Stomach (tissue), 9 donors: Measurements from ENCODE around the gene GRB10. TPM values are rescaled to one million over a fixed set of nuclear protein-coding genes. Genes with fewer than 3 reads are reported as not detected.
A peak's percentile ranks its signal among the peaks of the same experiment; 100 is the strongest.

Source experiments
- DNase-seq, 2 donors: peaks; one replicate each; pipeline versions ENCODE4 v3.0.0 to v3.0.0-alpha.2; 2013 to 2019
- H3K27ac ChIP-seq, 5 donors: fragments of 200-600 bp in 4 of 5; sonication (generic) in 4 of 5; one replicate each; pipeline ENCODE4 v1.5.1; 2013 to 2019; ENCODE audit warnings: mild to moderate bottlenecking in 1 of 5, moderate library complexity in 1 of 5
- H3K27me3 ChIP-seq, 3 donors: fragments of 200-600 bp; sonication (generic); one replicate each; pipeline ENCODE4 v1.5.1; 2017 to 2019; ENCODE audit warnings: mixed run types in 1 of 3
- H3K36me3 ChIP-seq, 4 donors: fragments of 200-600 bp; sonication (generic); 1 replicate in 3 of 4; 2 replicates in 1 of 4; pipeline ENCODE4 v1.5.1; 2016 to 2019
- H3K4me1 ChIP-seq, 4 donors: fragments of 200-600 bp; sonication (generic); one replicate each; pipeline ENCODE4 v1.5.1; 2016 to 2019
- H3K4me3 ChIP-seq, 4 donors: fragments of 200-600 bp; sonication (generic) in 3 of 4; one replicate each; pipeline ENCODE4 v1.5.1; 2016 to 2019; ENCODE audit warnings: mild to moderate bottlenecking in 1 of 4
- H3K9me3 ChIP-seq, 4 donors: fragments of 200-600 bp; sonication (generic); one replicate each; pipeline ENCODE4 v1.5.1; 2016 to 2019
- CTCF ChIP-seq, 7 experiments: fragments of 450-650 bp in 4 of 7; fragments of 200-600 bp in 3 of 7; sonication (generic) in 3 of 7; IDR thresholded peaks; one replicate each; pipeline ENCODE4 v1.5.1; 2016 to 2019; ENCODE audit warnings: antibody characterized with exemption in 7 of 7, control low read depth in 2 of 7, mild to moderate bottlenecking in 1 of 7
- EP300 ChIP-seq: sonication (generic); formaldehyde crosslinking; IDR thresholded peaks from one replicate; pipeline ENCODE4 v1.6.1; 2017; ENCODE audit warnings: antibody characterized with exemption
- POLR2A ChIP-seq, 4 donors: fragments of 450-650 bp; IDR thresholded peaks; one replicate each; pipeline ENCODE4 v1.6.1; 2016; ENCODE audit warnings: antibody characterized with exemption in 4 of 4, control low read depth in 2 of 4, mild to moderate bottlenecking in 1 of 4, moderate library complexity in 1 of 4
- POLR2AphosphoS5 ChIP-seq, 3 donors: sonication (generic); formaldehyde crosslinking; IDR thresholded peaks; one replicate each; pipeline ENCODE4 v1.6.1; 2016; ENCODE audit warnings: antibody characterized with exemption in 3 of 3
- WGBS, 5 donors: extraction: QIAGEN DNeasy Blood & Tissue Kit in 3 of 5; methylation state at CpG; one replicate each; pipeline versions ENCODE4 v1.1.5 to v1.1.7; 2013 to 2018; 5-methylcytosine and 5-hydroxymethylcytosine counted together
- intact Hi-C: fragments of 100-400 bp; cut with DNase I; formaldehyde crosslinking; loops from one replicate; pipeline ENCODE4 v1.15.1; 2023; ENCODE audit warnings: low total_unique reads
- polyA plus RNA-seq, 3 donors: library from polyadenylated mRNA; stranded (reverse); fragments of 200-250 nt; gene quantifications; one replicate each; pipeline ENCODE4 v1.2.3, GENCODE V29; 2013
- total RNA-seq, 5 donors: library from RNA; depleted of rRNA; stranded (reverse); fragments of >200 nt; gene quantifications; one replicate each; pipeline versions ENCODE4 v1.1.0 to v1.2.3, GENCODE V29; 2014 to 2016
- donor health status: healthy with polysubstance abuse.
- donor health status: Bipolar disorder and iron deficiency.
- donor health status: healthy.

Gene GRB10
- total and polyA plus RNA-seq, 8 donors = 10.2 to 84.9 (median 49.6) TPM

GRCh38 chr7:50723173-50723572, 59.5 kb downstream of the GRB10 start:
- 87 to 94% (median 91%) methylated on average over 4 of the region's 4 CpGs for WGBS, 5 donors
- H3K4me1 ChIP-seq = peaks cover 20 to 63% (median 52%) of the 10 kb centered on the region in 4 donors

GRCh38 chr7:50721661-50722259, 60.9 kb downstream of the GRB10 start:
- H3K9me3 ChIP-seq = no peaks in the 10 kb centered on the region
- peaks cover 0 to 7% (median 0%) of the 10 kb centered on the region in 4 donors for H3K36me3 ChIP-seq
- no peak for TF ChIP-seq POLR2A (IDR thresholded peaks at IDR 0.05)
- TF ChIP-seq EP300 = no peak
- no peak for TF ChIP-seq POLR2AphosphoS5 (IDR thresholded peaks at IDR 0.05)
- no peak for TF ChIP-seq CTCF (IDR thresholded peaks at IDR 0.05)
- H3K4me1 ChIP-seq = peaks cover 16 to 64% (median 53%) of the 10 kb centered on the region in 4 donors
- intact Hi-C loops = no loop called here
- no peaks in the 10 kb centered on the region for H3K27me3 ChIP-seq
- 57 to 76% (median 59%) methylated on average over 9 to 10 of the region's 10 CpGs for WGBS, 5 donors
- peak; percentile 34 to 72 for DNase-seq
- H3K4me3 ChIP-seq = no peak overlapping the region
- H3K27ac ChIP-seq = no peak overlapping the region

More at GRCh38 chr7:50723173-50723572, 59.5 kb downstream of the GRB10 start:
- Histone ChIP-seq H3K9me3 (no peaks in the 10 kb centered on the region), H3K36me3 (peaks cover 0 to 7% (median 0%) of the 10 kb centered on the region in 4 donors), H3K27ac (peak overlapping the region in 2 of 5 donors; percentile 49 to 61), H3K27me3 (no peaks in the 10 kb centered on the region), H3K4me3 (no peak overlapping the region)
- TF ChIP-seq EP300 = no peak
- no peak for TF ChIP-seq POLR2A (IDR thresholded peaks at IDR 0.05)
- TF ChIP-seq POLR2AphosphoS5 (IDR thresholded peaks at IDR 0.05) = no peak
- no peak for TF ChIP-seq CTCF (IDR thresholded peaks at IDR 0.05)
- no peak for DNase-seq
- intact Hi-C loops = no loop called here

GRCh38 chr7:50721160-50721559, 61.5 kb downstream of the GRB10 start:
- no peak for DNase-seq
- TF ChIP-seq POLR2A (IDR thresholded peaks at IDR 0.05) = no peak
- no peak for TF ChIP-seq POLR2AphosphoS5 (IDR thresholded peaks at IDR 0.05)
- TF ChIP-seq CTCF (IDR thresholded peaks at IDR 0.05) = no peak
- no peak for TF ChIP-seq EP300
- Histone ChIP-seq H3K4me3 (no peak overlapping the region), H3K4me1 (peaks cover 14 to 62% (median 49%) of the 10 kb centered on the region in 4 donors), H3K27me3 (no peaks in the 10 kb centered on the region), H3K9me3 (no peaks in the 10 kb centered on the region), H3K27ac (no peak overlapping the region), H3K36me3 (peaks cover 0 to 7% (median 0%) of the 10 kb centered on the region in 4 donors)
- intact Hi-C loops = no loop called here
- WGBS, 5 donors = 78 to 96% (median 92%) methylated on average over 6 to 10 of the region's 10 CpGs

GRCh38 chr7:50720295-50720694, 62.4 kb downstream of the GRB10 start:
- H3K9me3 ChIP-seq = no peaks in the 10 kb centered on the region
- H3K27ac ChIP-seq = no peak overlapping the region
- no peak overlapping the region for H3K4me3 ChIP-seq
- H3K27me3 ChIP-seq = no peaks in the 10 kb centered on the region
- TF ChIP-seq POLR2A (IDR thresholded peaks at IDR 0.05) = no peak
- no peak for TF ChIP-seq POLR2AphosphoS5 (IDR thresholded peaks at IDR 0.05)
- no peak for TF ChIP-seq EP300
- TF ChIP-seq CTCF (IDR thresholded peaks at IDR 0.05) = no peak
- H3K36me3 ChIP-seq = peaks cover 0 to 7% (median 0%) of the 10 kb centered on the region in 4 donors
- 73 to 84% (median 80%) methylated on average over 7 of the region's 7 CpGs for WGBS, 5 donors
- intact Hi-C loops = no loop called here
- peaks cover 14 to 59% (median 51%) of the 10 kb centered on the region in 4 donors for H3K4me1 ChIP-seq
- DNase-seq = no peak
